HEK293T (cell line): ENCODE data around the gene PRKG1.

Source experiments
- BHLHE40 ChIP-seq: fragments of 450-650 bp; IDR thresholded peaks from 2 replicates; pipeline ENCODE4 v1.6.1; 2016; ENCODE audit warnings: mild to moderate bottlenecking, moderate library complexity, borderline replicate concordance
- CTBP1 ChIP-seq: fragments of 450-650 bp; IDR thresholded peaks from 2 replicates; pipeline ENCODE4 v1.6.1; 2016; ENCODE audit warnings: borderline replicate concordance
- ELF4 ChIP-seq: fragments of 450-650 bp; IDR thresholded peaks from 2 replicates; pipeline ENCODE4 v1.6.1; 2017; ENCODE audit warnings: antibody characterized with exemption
- FOXA1 ChIP-seq: fragments of 450-650 bp; IDR thresholded peaks from 2 replicates; pipeline ENCODE4 v1.6.1; 2016; ENCODE audit warnings: mild to moderate bottlenecking
- FOXK2 ChIP-seq: fragments of 450-650 bp; IDR thresholded peaks from 2 replicates; pipeline ENCODE4 v1.6.1; 2016; ENCODE audit warnings: mild to moderate bottlenecking
- FOXM1 ChIP-seq: fragments of 450-650 bp; IDR thresholded peaks from 2 replicates; pipeline ENCODE4 v1.6.1; 2017; ENCODE audit warnings: mild to moderate bottlenecking, borderline replicate concordance
- HDGF ChIP-seq: fragments of 450-650 bp; IDR thresholded peaks from 2 replicates; pipeline ENCODE4 v1.6.1; 2017; ENCODE audit warnings: antibody characterized with exemption, borderline replicate concordance
- LEF1 ChIP-seq: fragments of 450-650 bp; IDR thresholded peaks from 2 replicates; pipeline ENCODE4 v1.6.1; 2017; ENCODE audit warnings: mild to moderate bottlenecking, borderline replicate concordance
- NFRKB ChIP-seq: fragments of 450-650 bp; IDR thresholded peaks from 2 replicates; pipeline ENCODE4 v1.6.1; 2016; ENCODE audit warnings: mild to moderate bottlenecking, moderate library complexity
- PKNOX1 ChIP-seq: fragments of 450-650 bp; IDR thresholded peaks from 2 replicates; pipeline ENCODE4 v1.6.1; 2016
- SP1 ChIP-seq: fragments of 450-650 bp; IDR thresholded peaks from 2 replicates; pipeline ENCODE4 v1.6.1; 2017
- SUZ12 ChIP-seq: fragments of 450-650 bp; IDR thresholded peaks from 2 replicates; pipeline ENCODE4 v1.6.1; 2016; ENCODE audit warnings: mild to moderate bottlenecking
- TARDBP ChIP-seq: fragments of 450-650 bp; IDR thresholded peaks from 2 replicates; pipeline ENCODE4 v1.6.1; 2016
- ZNF384 ChIP-seq: fragments of 450-650 bp; IDR thresholded peaks from 2 replicates; pipeline ENCODE4 v1.6.1; 2016

- TF ChIP-seq FOXA1 (no peak), PKNOX1 (no peak), SP1 (no peak), CTBP1 (no peak), LEF1 (no peak), FOXK2 (no peak), ELF4 (no peak), SUZ12 (no peak), HDGF (no peak), NFRKB (no peak), TARDBP (no peak), ZNF384 (no peak), FOXM1 (no peak), BHLHE40 (no peak)
Observed at GRCh38 chr10:52215745-52216361, 1141.6 kb downstream of the PRKG1 start.
